OCI-M2 (cell line): ENCODE results near the gene SERPINA6.
"Not testable (repeated sequence)": the region's sequence is repeated elsewhere in the genome, so short reads cannot be mapped to it uniquely, and the experiment has no call there.

Source experiments
- DNase-seq: peaks from one replicate; lab custom pipeline; 2025; ENCODE audit not compliant: unreplicated experiment; lab: John Stamatoyannopoulos, UW

SERPINA6 gene

GRCh38 chr14:94330432-94330831, 7.3 kb upstream of the SERPINA6 start:
- no peak for DNase-seq

- DNase-seq = no peak
Measured at GRCh38 chr14:94329857-94330256, 6.7 kb upstream of the SERPINA6 start.

GRCh38 chr14:94328196-94328595, 5.1 kb upstream of the SERPINA6 start:
- no peak for DNase-seq

- no peak for DNase-seq
Measured at GRCh38 chr14:94321421-94322271, 1.5 kb downstream of the SERPINA6 start.

- DNase-seq = no peak
Measured at GRCh38 chr14:94320243-94320642, 2.9 kb downstream of the SERPINA6 start.

GRCh38 chr14:94317259-94317658, 5.9 kb downstream of the SERPINA6 start:
- DNase-seq = no peak

- DNase-seq = no peak
Measured at GRCh38 chr14:94316692-94317091, 6.4 kb downstream of the SERPINA6 start.

GRCh38 chr14:94314890-94315289, 8.2 kb downstream of the SERPINA6 start:
- DNase-seq = no peak

- no peak for DNase-seq
Measured at GRCh38 chr14:94313991-94314655, 9.0 kb downstream of the SERPINA6 start.

GRCh38 chr14:94312481-94313246, 10.5 kb downstream of the SERPINA6 start:
- no peak for DNase-seq

GRCh38 chr14:94310248-94310647, 12.9 kb downstream of the SERPINA6 start:
- DNase-seq = no peak

GRCh38 chr14:94309721-94310120, 13.4 kb downstream of the SERPINA6 start:
- DNase-seq = no peak

- no peak for DNase-seq
Measured at GRCh38 chr14:94307410-94307992, 15.6 kb downstream of the SERPINA6 start.

GRCh38 chr14:94306047-94306978, 16.8 kb downstream of the SERPINA6 start:
- no peak for DNase-seq

- no peak for DNase-seq
Measured at GRCh38 chr14:94305620-94306019, 17.5 kb downstream of the SERPINA6 start.

GRCh38 chr14:94304243-94304642, 18.9 kb downstream of the SERPINA6 start:
- DNase-seq = no peak

- no peak for DNase-seq
Measured at GRCh38 chr14:94303111-94303510, 20.0 kb downstream of the SERPINA6 start.

GRCh38 chr14:94298130-94298529, 25.0 kb downstream of the SERPINA6 start:
- DNase-seq = no peak

GRCh38 chr14:94296181-94296545, 27.0 kb downstream of the SERPINA6 start:
- not testable (repeated sequence) for DNase-seq
